ENCODE data around the gene LMO1.

DNA sequence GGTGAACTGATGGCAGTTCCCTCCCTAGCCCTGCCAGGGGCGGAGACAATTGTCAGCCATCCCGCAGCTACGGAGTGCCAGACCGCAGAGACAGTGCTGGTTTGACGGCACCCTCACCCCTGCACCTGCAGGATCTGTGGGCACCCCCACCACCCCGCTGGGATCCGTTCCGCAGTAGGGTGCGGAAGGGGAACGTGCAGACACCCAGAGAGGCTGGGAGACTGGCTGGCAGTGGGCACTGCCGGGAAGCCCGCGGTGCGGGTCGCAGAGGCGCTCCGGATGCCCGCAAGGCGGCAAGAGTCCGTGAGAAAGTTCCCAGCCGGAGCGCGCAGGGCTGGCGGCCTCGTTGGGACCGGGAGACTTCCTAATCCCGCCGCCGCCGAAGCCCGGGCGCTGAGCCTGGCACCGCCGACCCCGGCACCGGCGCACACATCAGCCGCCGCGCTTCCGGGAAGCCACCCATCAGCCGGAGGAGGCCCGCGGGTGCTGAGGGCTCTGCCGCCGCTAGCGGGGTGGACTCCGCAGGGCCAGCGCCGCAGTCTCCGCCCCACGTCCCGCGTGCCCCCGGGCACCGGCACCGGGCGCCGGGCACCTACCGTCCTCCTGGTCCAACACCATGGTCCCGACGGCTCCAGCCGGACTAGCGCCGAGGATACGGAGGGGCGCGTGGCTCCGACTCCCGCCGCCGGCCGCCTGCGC lies 4.3 kb upstream of the LMO1 start:
- TF ChIP-seq, protein P1, sequence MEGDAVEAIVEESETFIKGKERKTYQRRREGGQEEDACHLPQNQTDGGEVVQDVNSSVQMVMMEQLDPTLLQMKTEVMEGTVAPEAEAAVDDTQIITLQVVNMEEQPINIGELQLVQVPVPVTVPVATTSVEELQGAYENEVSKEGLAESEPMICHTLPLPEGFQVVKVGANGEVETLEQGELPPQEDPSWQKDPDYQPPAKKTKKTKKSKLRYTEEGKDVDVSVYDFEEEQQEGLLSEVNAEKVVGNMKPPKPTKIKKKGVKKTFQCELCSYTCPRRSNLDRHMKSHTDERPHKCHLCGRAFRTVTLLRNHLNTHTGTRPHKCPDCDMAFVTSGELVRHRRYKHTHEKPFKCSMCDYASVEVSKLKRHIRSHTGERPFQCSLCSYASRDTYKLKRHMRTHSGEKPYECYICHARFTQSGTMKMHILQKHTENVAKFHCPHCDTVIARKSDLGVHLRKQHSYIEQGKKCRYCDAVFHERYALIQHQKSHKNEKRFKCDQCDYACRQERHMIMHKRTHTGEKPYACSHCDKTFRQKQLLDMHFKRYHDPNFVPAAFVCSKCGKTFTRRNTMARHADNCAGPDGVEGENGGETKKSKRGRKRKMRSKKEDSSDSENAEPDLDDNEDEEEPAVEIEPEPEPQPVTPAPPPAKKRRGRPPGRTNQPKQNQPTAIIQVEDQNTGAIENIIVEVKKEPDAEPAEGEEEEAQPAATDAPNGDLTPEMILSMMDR (conservative IDR thresholded peaks at IDR 0.05; ENCODE audit: low read length): no peak
- no peak for TF ChIP-seq EZH2phosphoT487 (IDR thresholded peaks at IDR 0.05; ENCODE audit: borderline replicate concordance, low read depth, low read length)

All from OCI-LY7 (cell line).